Hepatocyte (in vitro differentiated cells): ENCODE measurements around the gene PRR30.

Experiments used
- EZH2 ChIP-seq: fragments of 200-600 bp; sonication (generic); IDR thresholded peaks from 2 replicates; pipeline ENCODE4 v1.6.1; 2016; ENCODE audit warnings: antibody characterized with exemption, mild to moderate bottlenecking, borderline replicate concordance
- TF ChIP-seq, protein P1 (sequence below): fragments of 200-600 bp; sonication (generic); IDR thresholded peaks from 2 replicates; pipeline ENCODE4 v1.5.1; 2016; ENCODE audit warnings: antibody characterized with exemption, mild to moderate bottlenecking; ENCODE audit not compliant: poor library complexity

DNA sequence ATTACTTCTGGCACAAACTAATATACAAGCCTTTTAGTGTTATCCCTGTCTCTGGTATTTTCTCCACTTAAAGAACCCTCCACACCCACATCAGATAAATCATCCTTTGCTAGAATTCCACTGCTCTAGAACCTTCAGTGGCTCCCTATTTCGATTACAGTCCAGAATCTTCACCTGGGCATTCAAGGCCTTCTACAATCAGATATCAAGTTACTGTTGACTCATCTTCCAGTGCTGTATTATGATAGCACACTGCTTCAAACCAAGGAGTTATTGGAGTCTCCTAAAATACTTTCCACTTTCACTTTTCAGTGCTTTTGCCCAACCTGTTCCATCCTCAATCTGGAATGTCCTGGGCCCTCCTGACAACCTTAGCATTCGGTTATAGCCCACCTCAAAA is 23.7 kb downstream of the PRR30 start:
- TF ChIP-seq, protein P1, sequence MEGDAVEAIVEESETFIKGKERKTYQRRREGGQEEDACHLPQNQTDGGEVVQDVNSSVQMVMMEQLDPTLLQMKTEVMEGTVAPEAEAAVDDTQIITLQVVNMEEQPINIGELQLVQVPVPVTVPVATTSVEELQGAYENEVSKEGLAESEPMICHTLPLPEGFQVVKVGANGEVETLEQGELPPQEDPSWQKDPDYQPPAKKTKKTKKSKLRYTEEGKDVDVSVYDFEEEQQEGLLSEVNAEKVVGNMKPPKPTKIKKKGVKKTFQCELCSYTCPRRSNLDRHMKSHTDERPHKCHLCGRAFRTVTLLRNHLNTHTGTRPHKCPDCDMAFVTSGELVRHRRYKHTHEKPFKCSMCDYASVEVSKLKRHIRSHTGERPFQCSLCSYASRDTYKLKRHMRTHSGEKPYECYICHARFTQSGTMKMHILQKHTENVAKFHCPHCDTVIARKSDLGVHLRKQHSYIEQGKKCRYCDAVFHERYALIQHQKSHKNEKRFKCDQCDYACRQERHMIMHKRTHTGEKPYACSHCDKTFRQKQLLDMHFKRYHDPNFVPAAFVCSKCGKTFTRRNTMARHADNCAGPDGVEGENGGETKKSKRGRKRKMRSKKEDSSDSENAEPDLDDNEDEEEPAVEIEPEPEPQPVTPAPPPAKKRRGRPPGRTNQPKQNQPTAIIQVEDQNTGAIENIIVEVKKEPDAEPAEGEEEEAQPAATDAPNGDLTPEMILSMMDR: no peak
- no peak for TF ChIP-seq EZH2
